Transverse colon (tissue), 4 donors: ENCODE data around the gene GSTA4. TPM values are rescaled to one million over a fixed set of nuclear protein-coding genes. Genes with fewer than 3 reads are reported as not detected.

ENCODE experiments used
- DNase-seq: peaks from one replicate; pipeline ENCODE4 v3.0.0-alpha.2; 2019
- H3K27ac ChIP-seq, 4 donors: fragments of 200-600 bp; sonication (generic); 2 replicates each; pipeline ENCODE4 v1.5.1; 2016 to 2018; ENCODE audit warnings: inconsistent platforms in 4 of 4
- H3K27me3 ChIP-seq: fragments of 200-600 bp; sonication (generic); 2 replicates; pipeline ENCODE4 v1.5.1; 2017; ENCODE audit warnings: inconsistent platforms
- H3K36me3 ChIP-seq, 4 donors: fragments of 200-600 bp; sonication (generic); 2 replicates each; pipeline ENCODE4 v1.5.1; 2017 to 2019; ENCODE audit warnings: inconsistent platforms in 4 of 4
- H3K4me1 ChIP-seq, 4 donors: fragments of 200-600 bp; sonication (generic); 2 replicates each; pipeline ENCODE4 v1.5.1; 2017 to 2020; ENCODE audit warnings: inconsistent platforms in 4 of 4
- H3K4me3 ChIP-seq, 4 donors: fragments of 200-600 bp; sonication (generic); 1 replicate in 1 of 4; 2 replicates in 3 of 4; pipeline versions ENCODE4 v1.5.1 to v1.6.1; 2017 to 2019; ENCODE audit warnings: inconsistent platforms in 4 of 4
- H3K9me3 ChIP-seq, 2 donors: fragments of 200-600 bp; sonication (generic); 2 replicates each; pipeline ENCODE4 v1.5.1; 2017 to 2019; ENCODE audit warnings: inconsistent platforms in 2 of 2
- EP300 ChIP-seq: sonication (generic); formaldehyde crosslinking; IDR thresholded peaks from one replicate; pipeline ENCODE4 v1.6.1; 2017; ENCODE audit warnings: antibody characterized with exemption, low read depth
- POLR2A ChIP-seq: fragments of 450-650 bp; IDR thresholded peaks from one replicate; pipeline ENCODE4 v1.6.1; 2016; ENCODE audit warnings: antibody characterized with exemption, mild to moderate bottlenecking, moderate library complexity
- POLR2AphosphoS5 ChIP-seq, 3 donors: sonication (generic); formaldehyde crosslinking; IDR thresholded peaks; one replicate each; pipeline ENCODE4 v1.6.1; 2016; ENCODE audit warnings: antibody characterized with exemption in 3 of 3
- WGBS, 2 donors: methylation state at CpG; one replicate each; pipeline ENCODE4 v1.1.5; 2018; ENCODE audit warnings: low coverage in 1 of 2; 5-methylcytosine and 5-hydroxymethylcytosine counted together
- in situ Hi-C, 4 donors: fragments of 200-750 bp; cut with MboI; loops; one replicate each; pipeline versions ENCODE4 v1.15.0 to v1.15.1; 2017; ENCODE audit warnings: low sequenced_read_pairs in 3 of 4, low pct_ligation_motif_present in 1 of 4, low pct_unique_long_range_greater_than_20kb in 1 of 4
- intact Hi-C: fragments of 100-400 bp; cut with DNase I; formaldehyde crosslinking; loops from one replicate; pipeline ENCODE4 v1.15.1; 2023; ENCODE audit warnings: low total_unique reads
- total RNA-seq, 4 donors: library from RNA; depleted of rRNA; stranded (reverse); fragments of >200 nt; gene quantifications; one replicate each; pipeline ENCODE4 v1.1.0, GENCODE V29; 2016
- TF ChIP-seq, protein P1 (sequence below), 5 experiments: fragments of 200-600 bp in 3 of 5; fragments of 450-650 bp in 2 of 5; sonication (generic) in 3 of 5; IDR thresholded peaks; 1 replicate in 2 of 5; 2 replicates in 3 of 5; pipeline ENCODE4 v1.5.1; 2016 to 2017; ENCODE audit warnings: antibody characterized with exemption in 5 of 5, inconsistent platforms in 3 of 5, mild to moderate bottlenecking in 2 of 5, moderate library complexity in 1 of 5

The GSTA4 gene
- total RNA-seq, 4 donors from 2014 or later, result 1.5 to 47.4 (median 11.2) TPM

DNA sequence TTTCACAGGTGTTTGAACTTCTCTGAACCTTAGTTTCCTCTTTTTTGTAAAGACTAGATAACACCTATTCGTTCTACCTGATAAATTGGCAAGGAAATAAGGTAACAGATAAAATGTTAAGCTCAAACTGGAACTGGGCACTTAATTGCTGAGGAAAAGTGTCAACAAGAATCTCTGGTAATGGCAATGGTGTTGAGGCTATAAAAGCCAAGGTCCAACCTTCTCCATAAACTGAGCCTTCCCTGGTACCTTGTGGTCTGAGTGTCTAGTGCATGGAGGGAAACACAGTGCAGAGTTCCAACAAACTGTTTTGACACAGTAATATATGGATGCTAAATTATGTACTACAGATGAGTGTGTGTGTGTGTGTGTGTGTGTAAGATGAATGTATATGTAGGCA is 33.4 kb upstream of the GSTA4 start:
- no peak for DNase-seq
- TF ChIP-seq, protein P1, sequence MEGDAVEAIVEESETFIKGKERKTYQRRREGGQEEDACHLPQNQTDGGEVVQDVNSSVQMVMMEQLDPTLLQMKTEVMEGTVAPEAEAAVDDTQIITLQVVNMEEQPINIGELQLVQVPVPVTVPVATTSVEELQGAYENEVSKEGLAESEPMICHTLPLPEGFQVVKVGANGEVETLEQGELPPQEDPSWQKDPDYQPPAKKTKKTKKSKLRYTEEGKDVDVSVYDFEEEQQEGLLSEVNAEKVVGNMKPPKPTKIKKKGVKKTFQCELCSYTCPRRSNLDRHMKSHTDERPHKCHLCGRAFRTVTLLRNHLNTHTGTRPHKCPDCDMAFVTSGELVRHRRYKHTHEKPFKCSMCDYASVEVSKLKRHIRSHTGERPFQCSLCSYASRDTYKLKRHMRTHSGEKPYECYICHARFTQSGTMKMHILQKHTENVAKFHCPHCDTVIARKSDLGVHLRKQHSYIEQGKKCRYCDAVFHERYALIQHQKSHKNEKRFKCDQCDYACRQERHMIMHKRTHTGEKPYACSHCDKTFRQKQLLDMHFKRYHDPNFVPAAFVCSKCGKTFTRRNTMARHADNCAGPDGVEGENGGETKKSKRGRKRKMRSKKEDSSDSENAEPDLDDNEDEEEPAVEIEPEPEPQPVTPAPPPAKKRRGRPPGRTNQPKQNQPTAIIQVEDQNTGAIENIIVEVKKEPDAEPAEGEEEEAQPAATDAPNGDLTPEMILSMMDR (IDR thresholded peaks at IDR 0.05), result no peak
- no peak for TF ChIP-seq EP300
- TF ChIP-seq POLR2AphosphoS5 (IDR thresholded peaks at IDR 0.05), result no peak
- TF ChIP-seq POLR2A, result no peak
- peaks cover 0 to 10% (median 4%) of the 10 kb centered on the region in 4 donors for H3K4me1 ChIP-seq
- no peaks in the 10 kb centered on the region for H3K27me3 ChIP-seq
- peaks cover 0 to 40% (median 7%) of the 10 kb centered on the region in 4 donors for H3K36me3 ChIP-seq
- in situ Hi-C loops, result no loop called here
- intact Hi-C loops, result no loop called here
- no peak overlapping the region for H3K27ac ChIP-seq
- 75 to 78% methylated on average over 1 of the region's 1 CpG for WGBS, 2 donors
- no peaks in the 10 kb centered on the region for H3K9me3 ChIP-seq
- no peak overlapping the region for H3K4me3 ChIP-seq

DNA sequence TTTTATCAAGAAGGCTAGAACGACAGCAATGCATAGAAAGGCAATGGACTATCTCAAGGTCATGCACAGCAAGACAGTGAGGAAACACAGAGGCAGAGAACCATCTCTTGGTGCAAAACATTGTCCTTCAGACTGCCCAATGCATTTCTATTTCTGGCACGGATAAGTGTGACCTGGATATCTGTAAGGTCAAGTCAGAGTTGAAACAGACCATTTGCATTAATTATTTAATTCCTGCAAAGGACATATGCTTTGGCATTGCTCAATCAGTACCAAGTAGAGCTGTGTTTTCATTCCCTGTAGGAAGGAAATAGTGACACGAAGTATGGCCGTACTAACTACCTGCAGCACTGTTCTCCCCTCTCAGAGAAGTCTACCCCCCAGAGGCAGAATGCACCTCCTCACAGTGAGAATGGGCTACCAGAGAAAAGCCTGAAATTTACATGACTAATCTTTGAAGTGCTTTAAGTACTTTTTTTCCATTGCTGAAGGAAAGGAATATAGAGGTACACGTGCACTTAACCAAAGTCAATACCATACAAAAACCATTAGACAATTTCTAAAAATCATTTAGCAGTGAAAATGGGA is 32.1 kb upstream of the GSTA4 start:
- H3K4me1 ChIP-seq, result no peaks in the 10 kb centered on the region
- in situ Hi-C loops, result no loop called here

DNA sequence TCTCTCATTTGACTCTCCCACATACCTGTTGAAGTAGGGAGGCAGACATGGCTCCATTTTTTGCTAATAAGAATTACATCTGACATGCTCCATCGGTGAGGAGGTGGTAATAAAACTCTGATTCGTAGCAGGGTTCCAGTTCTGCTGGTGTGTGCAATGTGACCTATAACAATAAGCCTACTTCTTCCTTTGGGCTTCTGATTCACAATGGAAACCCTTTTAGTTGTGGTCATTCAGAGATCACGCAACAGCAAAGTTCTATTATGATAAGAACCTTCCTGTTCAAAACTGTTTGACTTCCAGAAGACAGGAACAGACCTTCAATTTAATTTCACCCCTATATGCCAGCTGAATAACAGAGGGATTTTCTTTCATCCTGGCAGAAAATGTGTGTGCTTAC is 31.4 kb upstream of the GSTA4 start:
- DNase-seq, result no peak
- Histone ChIP-seq H3K36me3 (peaks cover 0 to 39% (median 7%) of the 10 kb centered on the region in 4 donors), H3K27me3 (no peaks in the 10 kb centered on the region), H3K4me3 (no peak overlapping the region), H3K9me3 (no peaks in the 10 kb centered on the region), H3K4me1 (no peaks in the 10 kb centered on the region), H3K27ac (no peak overlapping the region)
- WGBS, 2 donors, result 81 to 93% methylated on average over 3 of the region's 3 CpGs
- TF ChIP-seq POLR2AphosphoS5 (IDR thresholded peaks at IDR 0.05) (no peak), EP300 (no peak), POLR2A (no peak)
- TF ChIP-seq, protein P1 (IDR thresholded peaks at IDR 0.05), result no peak
- in situ Hi-C loops (no loop called here), intact Hi-C loops (no loop called here)

More for the DNA sequence above, 32.1 kb upstream of the GSTA4 start:
- TF ChIP-seq POLR2AphosphoS5 (IDR thresholded peaks at IDR 0.05) (no peak), EP300 (no peak), POLR2A (no peak)
- TF ChIP-seq, protein P1 (IDR thresholded peaks at IDR 0.05), result no peak
- H3K27ac ChIP-seq, result no peak overlapping the region
- H3K27me3 ChIP-seq, result no peaks in the 10 kb centered on the region
- 88 to 100% methylated on average over 1 to 5 of the region's 5 CpGs for WGBS, 2 donors
- H3K4me3 ChIP-seq, result no peak overlapping the region
- intact Hi-C loops, result no loop called here
- no peak for DNase-seq
- no peaks in the 10 kb centered on the region for H3K9me3 ChIP-seq
- H3K36me3 ChIP-seq, result peaks cover 0 to 40% (median 7%) of the 10 kb centered on the region in 4 donors

DNA sequence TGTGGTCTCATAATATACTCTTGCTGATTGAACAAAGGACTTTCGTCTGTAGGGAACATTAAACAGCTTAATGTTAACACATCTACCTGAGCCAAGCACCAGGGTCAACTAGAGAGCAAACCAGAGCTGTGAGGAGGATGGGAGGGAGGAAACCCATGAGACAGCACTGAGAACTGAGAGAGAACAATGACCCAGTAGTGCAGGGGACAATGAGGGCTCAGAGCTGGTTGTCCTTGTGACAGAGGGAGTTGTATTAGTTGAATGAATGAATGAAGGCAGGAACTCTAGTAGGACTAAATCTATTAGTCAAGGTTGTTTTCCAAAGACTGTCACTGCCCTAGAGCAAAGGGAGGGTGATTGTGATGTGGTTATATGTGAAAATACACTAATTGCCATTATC is 28.2 kb upstream of the GSTA4 start:
- TF ChIP-seq POLR2A (no peak), EP300 (no peak), POLR2AphosphoS5 (IDR thresholded peaks at IDR 0.05) (no peak)
- TF ChIP-seq, protein P1 (IDR thresholded peaks at IDR 0.05), result no peak
- WGBS, 2 donors, result 83% methylated on average over 1 of the region's 1 CpG; no CpG with 5 or more reads in 1 of the 2 donors
- Histone ChIP-seq H3K27me3 (no peaks in the 10 kb centered on the region), H3K9me3 (no peaks in the 10 kb centered on the region), H3K36me3 (peaks cover 0 to 24% (median 8%) of the 10 kb centered on the region in 4 donors), H3K4me1 (no peaks in the 10 kb centered on the region), H3K27ac (no peak overlapping the region), H3K4me3 (no peak overlapping the region)
- intact Hi-C loops, result no loop called here
- DNase-seq, result no peak
- in situ Hi-C loops, result no loop called here
